ENCODE data around the gene NAT10.

NAT10 gene

GRCh38 chr11:34185926-34186841 lies 80.8 kb downstream of the NAT10 start:
- intact Hi-C loops (cut with micrococcal nuclease): no loop called here
- Mint-ChIP-seq H3K36me3 (ENCODE audit: low read depth) (no peaks in the 10 kb centered on the region), H3K9me3 (no peaks in the 10 kb centered on the region), H3K4me1 (ENCODE audit: low read depth) (peaks cover 9% of the 10 kb centered on the region), H3K4me3 (no peak overlapping the region), H3K27me3 (no peaks in the 10 kb centered on the region), H3K27ac (no peak overlapping the region)

- H3K4me3 Mint-ChIP-seq: no peak overlapping the region
- no peaks in the 10 kb centered on the region for H3K36me3 Mint-ChIP-seq (ENCODE audit: low read depth)
- no peaks in the 10 kb centered on the region for H3K4me1 Mint-ChIP-seq (ENCODE audit: low read depth)
- intact Hi-C loops (cut with micrococcal nuclease): no loop called here
- no peak overlapping the region for H3K27ac Mint-ChIP-seq
- no peaks in the 10 kb centered on the region for H3K9me3 Mint-ChIP-seq
- H3K27me3 Mint-ChIP-seq: no peaks in the 10 kb centered on the region
These were observed 82.8 kb downstream of the NAT10 start for GRCh38 chr11:34188181-34188580.

- intact Hi-C loops (cut with micrococcal nuclease): no loop called here
- Mint-ChIP-seq H3K9me3 (no peaks in the 10 kb centered on the region), H3K27me3 (no peaks in the 10 kb centered on the region), H3K36me3 (ENCODE audit: low read depth) (no peaks in the 10 kb centered on the region), H3K4me1 (ENCODE audit: low read depth) (no peaks in the 10 kb centered on the region), H3K27ac (no peak overlapping the region), H3K4me3 (no peak overlapping the region)
These were observed 83.8 kb downstream of the NAT10 start for GRCh38 chr11:34189191-34189590.

- Mint-ChIP-seq H3K27ac (no peak overlapping the region), H3K27me3 (no peaks in the 10 kb centered on the region), H3K36me3 (ENCODE audit: low read depth) (no peaks in the 10 kb centered on the region), H3K4me1 (ENCODE audit: low read depth) (no peaks in the 10 kb centered on the region), H3K4me3 (no peak overlapping the region), H3K9me3 (no peaks in the 10 kb centered on the region)
- intact Hi-C loops (cut with micrococcal nuclease): no loop called here
These were observed 85.0 kb downstream of the NAT10 start for GRCh38 chr11:34190192-34191139.

GRCh38 chr11:34191578-34191977 lies 86.1 kb downstream of the NAT10 start:
- Mint-ChIP-seq H3K4me3 (no peak overlapping the region), H3K27ac (no peak overlapping the region), H3K9me3 (no peaks in the 10 kb centered on the region), H3K36me3 (ENCODE audit: low read depth) (no peaks in the 10 kb centered on the region), H3K4me1 (ENCODE audit: low read depth) (no peaks in the 10 kb centered on the region), H3K27me3 (no peaks in the 10 kb centered on the region)
- intact Hi-C loops (cut with micrococcal nuclease): no loop called here

GRCh38 chr11:34192481-34193401 lies 87.3 kb downstream of the NAT10 start:
- no peaks in the 10 kb centered on the region for H3K9me3 Mint-ChIP-seq
- H3K4me3 Mint-ChIP-seq: no peak overlapping the region
- intact Hi-C loops (cut with micrococcal nuclease): no loop called here
- H3K4me1 Mint-ChIP-seq (ENCODE audit: low read depth): no peaks in the 10 kb centered on the region
- no peak overlapping the region for H3K27ac Mint-ChIP-seq
- no peaks in the 10 kb centered on the region for H3K36me3 Mint-ChIP-seq (ENCODE audit: low read depth)
- H3K27me3 Mint-ChIP-seq: no peaks in the 10 kb centered on the region

- no peaks in the 10 kb centered on the region for H3K36me3 Mint-ChIP-seq (ENCODE audit: low read depth)
- H3K27ac Mint-ChIP-seq: no peak overlapping the region
- intact Hi-C loops (cut with micrococcal nuclease): no loop called here
- no peak overlapping the region for H3K4me3 Mint-ChIP-seq
- H3K9me3 Mint-ChIP-seq: no peaks in the 10 kb centered on the region
- H3K27me3 Mint-ChIP-seq: no peaks in the 10 kb centered on the region
- H3K4me1 Mint-ChIP-seq (ENCODE audit: low read depth): no peaks in the 10 kb centered on the region
These were observed 89.3 kb downstream of the NAT10 start for GRCh38 chr11:34194576-34195335.
